Right ventricle myocardium inferior (tissue), 1 donor: ENCODE results near the gene KRTAP9-2. TPM values are rescaled to one million over a fixed set of nuclear protein-coding genes. Genes with fewer than 3 reads are reported as not detected.
"Not testable (repeated sequence)": the region's sequence is repeated elsewhere in the genome, so short reads cannot be mapped to it uniquely, and the experiment has no call there.

ENCODE experiments used
- ATAC-seq: fragments of 200-7000 bp; cut with Tn5 transposase; one replicate; pipeline ENCODE4 v1.9.1; 2020; ENCODE audit warnings: mild to moderate bottlenecking, moderate library complexity
- DNase-seq: peaks from one replicate; pipeline ENCODE4 v3.0.0; 2021; ENCODE audit errors: missing footprints
- intact Hi-C: fragments of 100-400 bp; cut with DNase I; formaldehyde crosslinking; loops from one replicate; pipeline ENCODE4 v1.11.0; 2022
- total RNA-seq: library from RNA; stranded (reverse); fragmentation: NEBNext Ultra II Directional; extraction: Animal tissue kit (Norgen Biotek cat#: 25700); gene quantifications from one replicate; pipeline ENCODE4 v1.2.1, GENCODE V29; 2021
- donor health status: DM: no; HTN: yes; CAD: no; lungs with severe emphysema.

The KRTAP9-2 gene
- total RNA-seq, 1 donor from 2014 or later: not detected

DNA sequence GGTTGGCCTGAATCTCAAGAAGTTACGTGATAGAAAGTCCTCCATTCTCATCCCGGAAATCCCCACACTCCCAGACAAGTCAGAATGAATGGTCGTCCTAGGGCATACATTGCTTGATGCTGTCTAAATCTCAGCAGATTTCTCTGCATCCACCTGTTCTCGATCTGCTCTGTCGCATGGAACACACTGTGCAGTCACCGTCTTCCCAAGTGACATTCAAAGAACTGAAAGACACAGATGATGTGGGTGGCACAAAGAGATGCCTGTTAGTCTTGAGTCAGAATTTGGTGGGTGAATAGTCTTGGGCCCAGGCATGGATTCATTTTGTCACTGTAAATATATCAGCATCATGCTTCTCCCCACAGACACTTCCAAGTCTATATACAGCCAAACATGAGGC is 5.3 kb downstream of the KRTAP9-2 start:
- intact Hi-C loops: no loop called here
- no peak for DNase-seq
- ATAC-seq: no peak

DNA sequence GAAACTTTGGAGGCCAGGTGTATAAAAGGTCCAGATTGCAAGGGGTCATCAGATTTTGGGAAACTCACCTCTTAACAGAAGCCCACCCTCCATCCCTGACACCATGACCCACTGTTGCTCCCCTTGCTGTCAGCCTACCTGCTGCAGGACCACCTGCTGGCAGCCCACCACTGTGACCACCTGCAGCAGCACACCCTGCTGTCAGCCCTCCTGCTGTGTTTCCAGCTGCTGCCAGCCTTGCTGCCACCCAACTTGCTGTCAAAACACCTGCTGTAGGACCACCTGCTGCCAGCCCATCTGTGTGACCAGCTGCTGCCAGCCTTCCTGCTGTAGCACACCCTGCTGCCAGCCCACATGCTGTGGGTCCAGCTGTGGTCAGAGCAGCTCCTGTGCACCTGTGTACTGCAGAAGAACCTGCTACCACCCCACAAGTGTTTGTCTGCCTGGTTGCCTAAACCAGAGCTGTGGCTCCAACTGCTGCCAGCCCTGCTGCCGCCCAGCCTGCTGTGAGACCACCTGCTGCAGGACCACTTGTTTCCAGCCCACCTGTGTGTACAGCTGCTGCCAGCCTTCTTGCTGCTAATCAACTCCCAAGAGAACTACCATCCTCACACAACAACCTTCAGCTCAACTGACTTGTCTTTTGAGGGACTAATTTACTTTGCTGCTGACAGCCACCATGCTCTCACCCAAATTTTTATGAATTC is 6.1 kb downstream of the KRTAP9-2 start, which contains the start of gene KRTAP9-3:
Gene KRTAP9-3, plus strand, starts transcription at position 51 of the 707 bp plus-strand sequence. Its CDS starts 53 bp downstream, at position 104.
- DNase-seq, ATAC-seq, intact Hi-C loops: not testable (repeated sequence)

DNA sequence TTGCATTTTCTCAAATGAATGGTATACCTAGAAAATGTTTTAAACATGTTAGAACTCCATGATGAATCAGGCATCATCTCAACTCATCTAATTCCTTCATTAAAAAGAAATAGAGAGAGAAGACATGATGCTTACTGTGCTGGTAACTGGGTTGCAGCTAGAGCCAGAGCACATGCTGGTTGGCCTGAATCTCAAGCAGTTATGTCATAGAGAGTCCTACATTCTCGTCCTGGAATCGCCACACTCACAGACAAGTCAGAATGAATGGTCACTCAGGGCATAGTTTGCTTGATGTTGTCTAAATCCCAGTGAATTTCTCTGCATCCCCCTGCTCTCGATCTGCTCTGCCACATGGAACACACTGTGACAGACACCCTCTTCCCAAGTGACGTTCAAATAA is 10.7 kb downstream of the KRTAP9-2 start:
- DNase-seq, ATAC-seq, intact Hi-C loops: not testable (repeated sequence)

DNA sequence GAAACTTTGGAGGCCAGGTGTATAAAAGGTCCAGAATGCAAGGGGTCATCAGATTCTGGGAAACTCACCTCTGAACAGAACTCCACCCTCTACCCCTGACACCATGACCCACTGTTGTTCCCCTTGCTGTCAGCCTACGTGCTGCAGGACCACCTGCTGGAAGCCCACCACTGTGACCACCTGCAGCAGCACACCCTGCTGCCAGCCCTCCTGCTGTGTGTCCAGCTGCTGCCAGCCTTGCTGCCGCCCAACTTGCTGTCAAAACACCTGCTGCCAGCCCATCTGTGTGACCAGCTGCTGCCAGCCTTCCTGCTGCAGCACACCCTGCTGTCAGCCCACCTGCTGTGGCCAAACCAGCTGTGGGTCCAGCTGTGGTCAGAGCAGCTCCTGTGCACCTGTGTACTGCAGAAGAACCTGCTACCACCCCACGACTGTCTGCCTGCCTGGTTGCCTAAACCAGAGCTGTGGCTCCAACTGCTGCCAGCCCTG is 11.5 kb downstream of the KRTAP9-2 start, which contains the start of gene KRTAP9-8:
Gene KRTAP9-8, plus strand, starts transcription at position 51 of the 489 bp plus-strand sequence. Its CDS starts 53 bp downstream, at position 104.
- ATAC-seq, intact Hi-C loops, DNase-seq: not testable (repeated sequence)

DNA sequence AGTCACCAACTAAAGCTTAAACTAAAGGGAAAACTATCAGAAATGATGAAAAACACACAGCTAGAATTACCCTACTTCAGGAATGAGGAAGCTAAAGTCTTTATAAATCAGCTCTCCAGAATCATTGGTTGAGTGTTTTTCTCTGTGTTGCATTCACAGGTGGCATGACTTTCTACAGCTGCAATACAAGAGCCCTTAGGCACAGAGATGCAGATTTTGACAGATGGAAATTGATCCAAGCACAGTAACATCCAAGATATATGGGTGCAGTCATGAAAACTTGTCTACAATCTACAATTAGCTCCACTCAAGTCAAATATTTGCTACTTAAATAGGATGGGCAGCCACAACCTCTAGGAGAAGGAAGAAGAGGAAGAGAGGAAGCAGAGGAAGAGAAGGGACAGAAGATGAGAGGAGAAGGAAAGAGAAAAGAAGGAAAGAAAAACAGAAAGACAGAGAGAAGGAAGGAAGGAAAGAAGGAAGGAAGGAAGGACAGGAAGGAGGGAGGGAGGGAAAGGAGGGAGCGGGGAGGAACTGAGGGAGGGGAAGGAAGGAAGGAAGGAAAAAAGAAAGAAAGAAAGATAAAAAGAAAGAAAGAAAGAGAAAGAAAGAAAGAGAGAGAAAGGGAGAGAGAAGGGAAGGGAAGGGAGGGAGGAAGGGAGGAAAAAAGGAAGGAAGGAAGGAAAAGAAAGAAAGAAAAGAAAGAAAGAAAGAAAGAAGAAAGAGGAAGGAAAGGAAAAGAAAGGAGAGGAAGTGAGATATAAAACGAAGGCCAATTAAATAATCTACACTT is 20.7 kb downstream of the KRTAP9-2 start:
- DNase-seq, intact Hi-C loops, ATAC-seq: not testable (repeated sequence)

DNA sequence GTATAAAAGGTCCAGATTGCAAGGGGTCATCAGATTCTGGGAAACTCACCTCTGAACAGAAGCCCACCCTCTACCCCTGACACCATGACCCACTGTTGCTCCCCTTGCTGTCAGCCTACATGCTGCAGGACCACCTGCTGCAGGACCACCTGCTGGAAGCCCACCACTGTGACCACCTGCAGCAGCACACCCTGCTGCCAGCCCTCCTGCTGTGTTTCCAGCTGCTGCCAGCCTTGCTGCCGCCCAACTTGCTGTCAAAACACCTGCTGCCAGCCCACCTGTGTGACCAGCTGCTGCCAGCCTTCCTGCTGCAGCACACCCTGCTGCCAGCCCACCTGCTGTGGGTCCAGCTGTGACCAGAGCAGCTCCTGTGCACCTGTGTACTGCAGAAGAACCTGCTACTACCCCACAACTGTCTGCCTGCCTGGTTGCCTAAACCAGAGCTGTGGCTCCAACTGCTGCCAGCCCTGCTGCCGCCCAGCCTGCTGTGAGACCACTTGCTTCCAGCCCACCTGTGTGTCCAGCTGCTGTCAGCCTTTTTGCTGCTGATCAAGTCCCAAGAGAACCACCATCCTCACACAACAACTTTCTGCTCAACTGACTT is 23.3 kb downstream of the KRTAP9-2 start, which contains the start of gene KRTAP9-4:
Gene KRTAP9-4, plus strand, starts transcription at position 51 of the 604 bp plus-strand sequence. Its CDS starts 34 bp downstream, at position 85.
- ATAC-seq, intact Hi-C loops: not testable (repeated sequence)

DNA sequence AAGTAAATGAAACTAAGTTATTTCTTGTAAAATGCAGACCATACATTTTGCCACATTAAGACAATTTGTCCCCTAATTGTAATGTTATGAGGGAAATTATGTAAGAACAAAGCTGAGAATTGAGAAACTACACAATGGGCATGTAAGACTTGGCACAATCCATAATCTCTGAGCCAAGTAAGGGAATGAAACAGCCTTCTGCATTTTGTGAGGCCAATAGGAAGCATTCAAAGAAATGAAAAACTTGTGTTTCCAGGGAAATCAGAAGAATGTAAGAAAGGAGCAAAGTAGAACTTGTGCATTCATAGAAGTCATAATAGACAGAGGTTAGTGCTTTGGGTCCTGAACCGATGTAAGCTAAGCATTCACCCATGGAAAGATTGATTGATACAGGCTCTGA is 24.8 kb downstream of the KRTAP9-2 start:
- intact Hi-C loops: no loop called here
- ATAC-seq: no peak
- no peak for DNase-seq

More for the DNA sequence above, 23.3 kb downstream of the KRTAP9-2 start, which contains the start of gene KRTAP9-4:
- not testable (repeated sequence) for DNase-seq

DNA sequence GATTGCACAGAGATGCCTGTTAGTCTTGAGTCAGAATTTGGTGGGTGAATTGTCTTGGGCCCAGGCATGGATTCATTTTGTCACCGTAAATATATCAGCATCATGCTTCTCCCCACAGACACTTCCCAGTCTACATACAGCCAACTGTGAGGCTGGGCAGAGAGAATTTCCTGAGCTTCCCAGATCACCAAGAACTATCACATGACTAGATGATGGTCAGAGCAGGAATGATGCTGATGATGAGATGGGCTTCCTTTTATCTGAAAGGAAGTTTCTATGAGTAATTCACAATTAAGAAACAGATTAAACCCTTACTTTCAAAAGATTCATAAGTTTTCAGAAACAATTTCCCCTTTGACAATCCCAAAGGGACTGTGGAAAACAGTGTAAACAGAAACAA is 28.4 kb downstream of the KRTAP9-2 start:
- DNase-seq (no peak), ATAC-seq (no peak)
- intact Hi-C loops: no loop called here

DNA sequence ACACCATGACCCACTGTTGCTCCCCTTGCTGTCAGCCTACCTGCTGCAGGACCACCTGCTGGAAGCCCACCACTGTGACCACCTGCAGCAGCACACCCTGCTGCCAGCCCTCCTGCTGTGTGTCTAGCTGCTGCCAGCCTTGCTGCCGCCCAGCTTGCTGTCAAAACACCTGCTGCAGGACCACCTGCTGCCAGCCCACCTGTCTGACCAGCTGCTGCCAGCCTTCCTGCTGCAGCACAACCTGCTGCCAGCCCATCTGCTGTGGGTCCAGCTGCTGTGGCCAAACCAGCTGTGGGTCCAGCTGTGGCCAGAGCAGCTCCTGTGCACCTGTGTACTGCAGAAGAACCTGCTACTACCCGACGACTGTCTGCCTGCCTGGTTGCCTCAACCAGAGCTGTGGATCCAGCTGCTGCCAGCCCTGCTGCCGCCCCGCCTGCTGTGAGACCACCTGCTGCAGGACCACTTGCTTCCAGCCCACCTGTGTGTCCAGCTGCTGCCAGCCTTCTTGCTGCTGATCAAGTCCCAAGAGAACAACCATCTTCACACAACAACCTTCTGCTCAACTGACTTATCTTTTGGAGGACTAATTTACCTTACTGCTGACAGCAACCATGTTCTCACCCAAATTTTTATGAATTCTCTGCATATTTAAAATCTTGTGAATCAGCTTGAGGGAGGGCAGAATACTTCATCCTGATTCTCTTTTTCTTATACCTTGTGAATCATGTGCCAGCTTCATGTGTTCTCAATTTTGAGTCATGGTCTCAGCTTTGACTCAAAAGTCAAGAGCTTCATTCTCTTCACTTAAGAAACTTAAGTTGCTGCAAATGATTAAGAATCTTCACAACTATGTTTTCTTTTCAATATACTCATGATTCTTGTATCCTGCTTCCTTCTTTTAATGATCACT is 29.2 kb downstream of the KRTAP9-2 start, which contains the start of gene KRTAP9-9:
Gene KRTAP9-9, plus strand, starts transcription at position 4 of the 910 bp plus-strand sequence.
- peak; percentile 60 for DNase-seq
- ATAC-seq, intact Hi-C loops: not testable (repeated sequence)

DNA sequence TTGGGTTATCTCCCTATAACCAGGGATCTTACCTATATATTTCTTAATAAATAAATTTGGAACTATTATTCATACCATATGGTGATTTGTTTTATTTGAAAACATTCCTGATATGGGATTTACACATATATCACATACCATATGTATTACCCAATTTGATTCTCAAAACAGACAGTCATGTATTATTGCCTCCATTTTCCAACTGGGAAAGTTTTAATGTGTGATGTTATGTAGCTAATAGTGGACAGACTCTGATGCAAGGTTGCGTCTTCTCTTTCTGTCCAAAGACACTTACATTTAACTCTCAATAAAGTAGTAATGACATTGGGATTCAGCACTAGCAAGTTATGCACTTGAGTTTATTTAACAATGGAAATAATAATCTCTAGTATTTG is 29.8 kb downstream of the KRTAP9-2 start:
- DNase-seq: no peak
- ATAC-seq: no peak
- intact Hi-C loops: no loop called here

DNA sequence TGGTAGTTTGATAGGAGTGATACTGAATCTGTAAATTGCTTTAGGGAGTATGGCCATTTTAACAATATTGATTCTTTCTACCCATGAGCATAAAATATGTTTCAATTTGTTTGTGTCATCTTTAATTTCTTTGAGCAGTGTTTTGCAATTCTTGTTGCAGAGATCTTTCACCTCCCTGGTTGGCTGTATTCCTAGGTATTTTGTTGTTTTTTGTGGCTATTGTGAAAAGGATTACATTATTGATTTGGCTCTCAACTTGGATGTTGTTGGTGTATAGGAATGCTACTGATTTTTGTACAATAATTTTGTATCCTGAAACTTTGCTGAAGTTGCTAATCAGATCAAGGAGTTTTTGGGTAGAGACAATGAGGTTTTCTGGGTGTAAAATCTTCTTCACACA is 32.0 kb downstream of the KRTAP9-2 start:
- ATAC-seq (no peak), DNase-seq (no peak)
- intact Hi-C loops: no loop called here

DNA sequence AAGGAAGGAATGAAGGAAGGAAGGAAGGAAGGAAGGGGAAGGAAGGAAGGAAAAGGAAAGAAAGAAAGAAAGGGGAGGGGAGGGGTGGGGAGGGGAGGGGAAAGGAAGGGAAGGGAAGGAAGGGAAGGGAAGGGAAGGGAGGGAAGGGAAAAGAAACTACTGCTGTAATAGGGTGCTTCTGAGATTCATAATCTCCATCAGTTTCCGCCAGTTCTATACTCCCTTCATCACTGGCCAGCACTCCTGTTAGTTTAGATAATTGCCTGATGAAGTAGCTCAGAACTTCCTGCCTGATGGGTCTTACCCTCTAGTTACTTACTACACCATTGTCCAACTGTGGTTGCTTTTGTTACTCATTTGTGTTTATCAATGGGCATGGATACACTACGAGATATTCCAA is 36.8 kb downstream of the KRTAP9-2 start:
- ATAC-seq (no peak), DNase-seq (no peak)
- intact Hi-C loops: no loop called here

DNA sequence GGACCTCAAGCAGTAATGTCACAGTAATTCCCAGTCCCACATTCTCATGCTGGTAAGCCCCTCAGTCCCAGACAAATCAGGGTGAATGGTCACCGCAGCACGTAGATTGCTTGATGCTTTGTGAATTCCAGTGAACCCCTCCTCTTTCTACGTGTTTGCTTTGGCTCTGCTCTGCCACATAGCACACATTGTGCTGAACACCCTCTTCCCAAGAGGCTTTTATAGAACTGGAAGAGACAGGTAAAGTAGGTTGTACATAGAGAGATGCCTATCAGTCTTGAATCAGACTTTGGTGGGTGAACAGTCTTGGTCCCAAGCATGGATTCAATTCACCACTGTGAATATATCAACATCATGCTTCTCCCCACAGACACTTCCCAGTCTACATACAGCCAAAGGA is 38.2 kb downstream of the KRTAP9-2 start:
- DNase-seq (no peak), ATAC-seq (no peak)
- intact Hi-C loops: no loop called here

DNA sequence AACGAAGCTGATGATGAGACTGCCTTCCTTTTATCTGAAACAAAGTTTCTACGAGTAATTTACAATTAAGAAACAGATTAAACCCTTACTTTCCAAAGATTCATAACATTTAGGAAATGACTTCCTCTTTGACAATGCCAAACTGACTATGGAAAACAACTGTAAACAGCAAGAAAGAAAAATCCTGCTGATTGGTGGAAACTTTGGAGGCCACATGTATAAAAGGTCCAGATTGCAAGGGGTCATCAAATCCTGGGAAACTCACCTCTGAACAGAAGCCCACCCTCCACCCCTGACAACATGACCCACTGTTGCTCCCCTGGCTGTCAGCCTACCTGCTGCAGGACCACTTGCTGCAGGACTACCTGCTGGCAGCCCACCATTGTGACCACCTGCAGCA is 38.6 kb downstream of the KRTAP9-2 start, which contains the start of gene KRTAP9-6:
Gene KRTAP9-6, plus strand, starts transcription at position 301 of the 400 bp plus-strand sequence. Its CDS starts 0 bp downstream, at position 301.
- intact Hi-C loops: no loop called here
- ATAC-seq: no peak

DNA sequence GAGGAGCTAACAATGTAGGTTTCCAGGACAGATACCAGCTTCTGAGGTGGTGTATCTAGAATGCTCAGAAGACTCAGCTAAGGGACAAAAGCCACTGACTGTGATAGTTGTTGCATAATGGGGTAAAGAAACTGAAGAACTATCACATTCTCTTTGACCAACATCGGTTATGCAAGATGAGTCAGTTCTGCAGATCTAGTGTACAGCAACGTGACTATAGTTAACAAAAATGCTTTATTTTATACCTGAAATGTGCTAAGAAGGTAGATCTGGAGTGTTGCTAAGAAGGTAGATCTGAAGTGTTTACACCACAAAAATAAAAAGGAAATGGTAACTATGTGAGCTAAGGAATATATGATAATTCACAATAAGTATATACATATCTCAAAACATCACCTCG is 41.3 kb downstream of the KRTAP9-2 start:
- intact Hi-C loops: no loop called here

More for the DNA sequence above, 38.6 kb downstream of the KRTAP9-2 start, which contains the start of gene KRTAP9-6:
- DNase-seq: no peak

DNA sequence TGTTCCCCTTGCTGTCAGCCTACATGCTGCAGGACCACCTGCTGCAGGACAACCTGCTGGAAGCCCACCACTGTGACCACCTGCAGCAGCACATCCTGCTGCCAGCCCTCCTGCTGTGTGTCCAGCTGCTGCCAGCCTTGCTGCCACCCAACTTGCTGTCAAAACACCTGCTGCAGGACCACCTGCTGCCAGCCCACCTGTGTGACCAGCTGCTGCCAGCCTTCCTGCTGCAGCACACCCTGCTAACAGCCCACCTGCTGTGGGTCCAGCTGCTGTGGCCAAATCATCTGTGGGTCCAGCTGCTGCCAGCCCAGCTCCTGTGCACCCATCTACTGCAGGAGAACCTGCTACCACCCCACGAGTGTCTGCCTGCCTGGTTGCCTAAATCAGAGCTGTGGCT is 44.9 kb downstream of the KRTAP9-2 start:
- DNase-seq, intact Hi-C loops, ATAC-seq: not testable (repeated sequence)

More for the DNA sequence above, 41.3 kb downstream of the KRTAP9-2 start:
- DNase-seq: no peak
- ATAC-seq: no peak

DNA sequence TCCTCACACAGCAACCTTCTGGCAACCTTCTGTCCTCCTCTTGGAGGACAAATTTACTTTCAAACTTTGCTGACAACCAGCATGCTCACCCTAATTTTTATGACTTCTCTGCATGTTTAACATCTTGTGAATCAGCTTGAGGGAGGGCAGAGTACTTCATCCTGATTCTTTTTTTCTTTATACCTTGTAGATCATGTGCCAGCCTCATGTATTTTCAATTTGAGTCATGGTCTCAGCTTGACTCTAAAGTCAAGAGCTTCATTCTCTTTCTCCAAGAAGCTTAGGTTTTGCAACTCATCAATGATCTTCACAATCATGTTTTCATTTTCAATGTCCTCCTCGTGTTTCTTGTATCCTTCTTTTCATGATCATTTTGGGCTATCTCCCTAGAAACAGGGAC is 45.4 kb downstream of the KRTAP9-2 start:
- ATAC-seq (no peak), DNase-seq (no peak)
- intact Hi-C loops: no loop called here
